Stimulated activated CD8-positive, alpha-beta memory T cell treated with anti-CD3 and anti-CD28 coated beads, Interleukin-4, amount 100 ng/mL, for 24 hours (primary cell): Measurements from ENCODE around the gene BPIFB2.

Experiments
- DNase-seq: peaks from one replicate; pipeline ENCODE4 v3.0.0-alpha.2; 2020; ENCODE audit warnings: low read depth

The BPIFB2 gene

GRCh38 chr20:32985596-32985995 lies 21.9 kb upstream of the BPIFB2 start:
- no peak for DNase-seq

GRCh38 chr20:32986331-32986966 lies 21.1 kb upstream of the BPIFB2 start:
- no peak for DNase-seq

GRCh38 chr20:32987044-32987825 lies 20.3 kb upstream of the BPIFB2 start:
- DNase-seq = no peak

GRCh38 chr20:32988008-32988407 lies 19.5 kb upstream of the BPIFB2 start:
- no peak for DNase-seq

- no peak for DNase-seq
Measured at GRCh38 chr20:32989507-32990283, 17.8 kb upstream of the BPIFB2 start.

- DNase-seq = no peak
Measured at GRCh38 chr20:32990426-32990825, 17.1 kb upstream of the BPIFB2 start.

- DNase-seq = no peak
Measured at GRCh38 chr20:32991383-32991782, 16.1 kb upstream of the BPIFB2 start.

- no peak for DNase-seq
Measured at GRCh38 chr20:32991792-32992641, 15.5 kb upstream of the BPIFB2 start.

- no peak for DNase-seq
Measured at GRCh38 chr20:32993496-32994050, 13.9 kb upstream of the BPIFB2 start.

- DNase-seq = no peak
Measured at GRCh38 chr20:32995802-32996201, 11.7 kb upstream of the BPIFB2 start.

GRCh38 chr20:32997431-32997830 lies 10.1 kb upstream of the BPIFB2 start:
- DNase-seq = no peak

- DNase-seq = no peak
Measured at GRCh38 chr20:32999603-33000250, 7.8 kb upstream of the BPIFB2 start.

GRCh38 chr20:33000802-33001466 lies 6.6 kb upstream of the BPIFB2 start:
- DNase-seq = no peak

GRCh38 chr20:33002087-33002808 lies 5.3 kb upstream of the BPIFB2 start:
- DNase-seq = no peak

- DNase-seq = no peak
Measured at GRCh38 chr20:33004141-33004751, 3.3 kb upstream of the BPIFB2 start, which contains the start of gene SUN5. SUN5 (minus strand) TSS chr20:33004433; CDS start chr20:33004340, 93 bp downstream.

GRCh38 chr20:33005132-33005566 lies 2.4 kb upstream of the BPIFB2 start:
- DNase-seq = no peak

GRCh38 chr20:33005908-33006775 lies 1.4 kb upstream of the BPIFB2 start:
- DNase-seq = no peak

GRCh38 chr20:33006776-33007375 lies 628 bp upstream of the BPIFB2 start:
- DNase-seq = no peak
